ENCODE data around the gene LCE3D.

DNA sequence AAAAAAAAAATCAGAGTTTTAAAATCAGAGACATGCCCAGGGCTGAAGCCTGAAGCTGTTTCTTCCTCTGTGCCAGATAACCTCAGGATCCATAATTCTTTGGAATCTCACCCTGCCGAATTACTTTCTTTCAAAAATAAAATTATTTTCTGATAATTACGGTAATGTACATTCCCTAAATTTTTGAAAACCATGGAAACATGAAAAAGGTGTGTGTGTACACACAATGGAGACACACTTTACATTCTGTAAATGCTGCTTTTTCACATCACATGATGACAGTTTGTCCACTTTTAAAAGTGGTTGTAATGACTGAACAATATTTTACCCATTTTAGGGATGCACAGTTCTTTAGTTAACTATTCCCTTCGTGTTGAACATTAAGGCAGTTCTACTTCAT lies 44.5 kb downstream of the LCE3D start:
- TF ChIP-seq GATA2 (IDR thresholded peaks at IDR 0.05; ENCODE audit: low read depth, low read length) (no peak), GATA3 (IDR thresholded peaks at IDR 0.05; ENCODE audit: low read depth, low read length) (no peak)

Measured in SH-SY5Y (cell line).